COLO668 (cell line): ENCODE data around the gene PCBD1.

Source experiments
- DNase-seq: peaks from one replicate; lab custom pipeline; 2025; ENCODE audit not compliant: unreplicated experiment; lab: John Stamatoyannopoulos, UW

Gene PCBD1

GRCh38 chr10:70838270-70838805 lies 50.0 kb downstream of the PCBD1 start:
- no peak for DNase-seq

DNA sequence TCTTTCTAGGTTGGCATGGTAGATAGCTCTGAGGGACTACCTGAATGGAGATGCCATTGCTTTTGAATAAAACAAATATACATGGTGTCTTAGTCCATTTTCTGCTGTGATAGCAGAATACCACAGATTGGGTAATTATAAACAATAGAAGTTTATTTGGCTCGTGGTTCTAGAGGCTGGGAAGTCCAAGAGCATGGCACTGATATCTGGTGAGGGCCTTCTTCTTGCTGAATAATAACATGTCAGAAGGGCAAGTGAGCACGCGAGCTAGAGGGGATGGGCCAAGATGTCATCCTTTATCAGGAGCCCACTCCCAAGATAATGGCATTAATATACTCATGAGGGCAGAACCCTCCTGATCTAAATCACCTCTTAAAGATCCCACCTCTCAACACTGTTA lies 50.7 kb downstream of the PCBD1 start:
- no peak for DNase-seq

GRCh38 chr10:70836319-70836718 lies 52.0 kb downstream of the PCBD1 start:
- DNase-seq = no peak

DNA sequence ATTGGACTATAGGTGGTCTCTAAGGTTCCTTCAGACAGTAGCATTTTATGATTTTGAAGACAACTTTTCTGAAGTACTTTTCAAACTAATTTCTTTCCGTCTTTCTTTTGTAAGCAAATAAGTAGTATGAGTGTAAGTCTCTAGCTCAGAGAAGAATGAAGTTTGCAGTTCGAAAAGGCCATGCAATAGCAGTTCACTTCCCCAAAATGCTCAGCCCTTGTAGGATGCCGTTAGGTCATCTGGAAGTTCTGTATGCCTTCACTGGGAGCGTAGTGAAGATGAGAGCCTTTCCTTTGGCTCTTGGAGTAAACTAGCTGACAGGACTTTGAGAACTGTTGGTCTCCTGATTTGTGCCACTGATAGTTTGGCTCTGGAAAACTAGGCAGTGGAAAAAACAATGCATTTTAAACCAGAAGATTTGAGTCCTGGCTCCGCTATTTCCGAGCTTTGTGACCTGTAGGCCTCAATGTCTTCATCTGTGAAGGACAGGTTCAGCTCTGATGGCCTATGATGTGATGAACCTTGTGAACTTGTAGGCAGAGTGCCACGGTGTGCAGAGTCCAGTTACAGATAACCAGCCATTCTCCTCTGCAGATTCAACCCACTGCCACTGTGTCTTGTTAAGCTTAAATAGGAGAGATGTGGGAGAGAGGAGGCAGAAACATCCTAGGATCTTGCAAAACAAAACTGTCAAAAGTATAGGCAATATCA lies 53.8 kb downstream of the PCBD1 start:
- DNase-seq = no peak

DNA sequence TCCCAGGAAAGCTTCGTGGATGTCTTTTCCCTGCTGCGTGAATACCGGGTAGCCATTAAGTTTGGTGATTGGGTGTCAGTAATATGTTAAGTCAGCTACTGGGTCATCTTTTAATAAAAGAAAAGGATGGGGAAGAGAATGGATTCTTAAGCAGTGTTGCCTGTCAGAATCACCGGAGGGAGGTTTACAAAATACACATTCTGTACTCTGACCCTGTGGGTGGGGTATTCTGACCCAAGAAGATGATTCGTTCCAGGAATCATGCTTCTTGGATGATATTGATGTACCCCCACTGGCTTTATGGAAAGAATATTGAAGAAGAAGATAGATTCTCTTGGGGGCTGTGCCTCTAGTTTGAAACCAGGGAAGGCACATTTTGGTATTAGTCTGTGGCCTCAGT lies 54.3 kb downstream of the PCBD1 start:
- DNase-seq = no peak

DNA sequence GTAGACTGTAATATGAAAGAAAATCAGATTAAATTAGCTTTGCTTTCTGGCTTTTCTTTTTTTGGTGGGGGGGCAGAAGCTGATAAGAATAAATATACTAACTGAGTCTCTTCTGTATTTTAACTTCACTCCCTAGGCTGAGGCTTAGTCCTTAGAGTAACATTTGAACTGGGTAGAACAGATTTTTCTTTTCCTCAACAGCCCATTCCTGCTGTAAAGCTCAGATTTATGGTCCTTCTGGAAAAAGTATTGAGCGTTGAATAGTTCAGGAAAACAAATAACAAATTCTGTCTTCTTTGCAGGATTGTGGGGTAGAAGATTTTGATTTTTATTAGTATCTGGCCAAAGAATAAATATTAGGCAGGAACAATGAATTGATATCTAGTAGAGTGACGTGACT lies 54.8 kb downstream of the PCBD1 start:
- no peak for DNase-seq
